ENCODE results near the gene HAPSTR1.

DNA sequence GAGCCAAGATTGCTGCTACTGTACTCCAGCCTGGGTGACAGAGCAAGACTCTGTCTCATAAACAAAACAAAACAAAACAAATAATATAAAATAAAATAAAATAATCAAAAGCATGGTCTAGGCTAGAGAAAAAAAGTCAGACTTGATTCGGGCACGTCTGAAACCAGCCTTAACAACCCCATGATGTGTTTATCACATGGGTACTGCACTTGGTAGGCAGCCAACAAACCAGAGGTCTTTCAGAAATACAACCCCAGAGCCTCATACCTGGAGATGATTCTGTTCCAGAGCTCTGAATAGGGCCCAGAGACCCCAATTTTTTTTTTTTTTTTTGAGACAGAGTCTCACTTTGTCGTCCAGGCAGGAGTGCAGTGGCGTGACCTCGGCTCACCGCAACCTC is 9.6 kb upstream of the HAPSTR1 start:
- TF ChIP-seq, protein P1, sequence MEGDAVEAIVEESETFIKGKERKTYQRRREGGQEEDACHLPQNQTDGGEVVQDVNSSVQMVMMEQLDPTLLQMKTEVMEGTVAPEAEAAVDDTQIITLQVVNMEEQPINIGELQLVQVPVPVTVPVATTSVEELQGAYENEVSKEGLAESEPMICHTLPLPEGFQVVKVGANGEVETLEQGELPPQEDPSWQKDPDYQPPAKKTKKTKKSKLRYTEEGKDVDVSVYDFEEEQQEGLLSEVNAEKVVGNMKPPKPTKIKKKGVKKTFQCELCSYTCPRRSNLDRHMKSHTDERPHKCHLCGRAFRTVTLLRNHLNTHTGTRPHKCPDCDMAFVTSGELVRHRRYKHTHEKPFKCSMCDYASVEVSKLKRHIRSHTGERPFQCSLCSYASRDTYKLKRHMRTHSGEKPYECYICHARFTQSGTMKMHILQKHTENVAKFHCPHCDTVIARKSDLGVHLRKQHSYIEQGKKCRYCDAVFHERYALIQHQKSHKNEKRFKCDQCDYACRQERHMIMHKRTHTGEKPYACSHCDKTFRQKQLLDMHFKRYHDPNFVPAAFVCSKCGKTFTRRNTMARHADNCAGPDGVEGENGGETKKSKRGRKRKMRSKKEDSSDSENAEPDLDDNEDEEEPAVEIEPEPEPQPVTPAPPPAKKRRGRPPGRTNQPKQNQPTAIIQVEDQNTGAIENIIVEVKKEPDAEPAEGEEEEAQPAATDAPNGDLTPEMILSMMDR (IDR thresholded peaks at IDR 0.05): no peak
- TF ChIP-seq, protein P2, sequence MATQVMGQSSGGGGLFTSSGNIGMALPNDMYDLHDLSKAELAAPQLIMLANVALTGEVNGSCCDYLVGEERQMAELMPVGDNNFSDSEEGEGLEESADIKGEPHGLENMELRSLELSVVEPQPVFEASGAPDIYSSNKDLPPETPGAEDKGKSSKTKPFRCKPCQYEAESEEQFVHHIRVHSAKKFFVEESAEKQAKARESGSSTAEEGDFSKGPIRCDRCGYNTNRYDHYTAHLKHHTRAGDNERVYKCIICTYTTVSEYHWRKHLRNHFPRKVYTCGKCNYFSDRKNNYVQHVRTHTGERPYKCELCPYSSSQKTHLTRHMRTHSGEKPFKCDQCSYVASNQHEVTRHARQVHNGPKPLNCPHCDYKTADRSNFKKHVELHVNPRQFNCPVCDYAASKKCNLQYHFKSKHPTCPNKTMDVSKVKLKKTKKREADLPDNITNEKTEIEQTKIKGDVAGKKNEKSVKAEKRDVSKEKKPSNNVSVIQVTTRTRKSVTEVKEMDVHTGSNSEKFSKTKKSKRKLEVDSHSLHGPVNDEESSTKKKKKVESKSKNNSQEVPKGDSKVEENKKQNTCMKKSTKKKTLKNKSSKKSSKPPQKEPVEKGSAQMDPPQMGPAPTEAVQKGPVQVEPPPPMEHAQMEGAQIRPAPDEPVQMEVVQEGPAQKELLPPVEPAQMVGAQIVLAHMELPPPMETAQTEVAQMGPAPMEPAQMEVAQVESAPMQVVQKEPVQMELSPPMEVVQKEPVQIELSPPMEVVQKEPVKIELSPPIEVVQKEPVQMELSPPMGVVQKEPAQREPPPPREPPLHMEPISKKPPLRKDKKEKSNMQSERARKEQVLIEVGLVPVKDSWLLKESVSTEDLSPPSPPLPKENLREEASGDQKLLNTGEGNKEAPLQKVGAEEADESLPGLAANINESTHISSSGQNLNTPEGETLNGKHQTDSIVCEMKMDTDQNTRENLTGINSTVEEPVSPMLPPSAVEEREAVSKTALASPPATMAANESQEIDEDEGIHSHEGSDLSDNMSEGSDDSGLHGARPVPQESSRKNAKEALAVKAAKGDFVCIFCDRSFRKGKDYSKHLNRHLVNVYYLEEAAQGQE (IDR thresholded peaks at IDR 0.05; ENCODE audit: insufficient read depth in 1 of 2, low read depth in 2 of 2, low read length in 1 of 2): no peak
- no peak for TF ChIP-seq SIN3A (IDR thresholded peaks at IDR 0.05; ENCODE audit: borderline replicate concordance, insufficient read depth, low read depth, low read length)
- no peak for TF ChIP-seq POLR2AphosphoS5 (IDR thresholded peaks at IDR 0.05; ENCODE audit: low read depth, low read length)
- TF ChIP-seq TCF7L2 (IDR thresholded peaks at IDR 0.05; ENCODE audit: low read depth, low read length): no peak

All from Panc1 (cell line).